ENCODE data around the gene MACROD2.
A peak's percentile ranks its signal among the peaks of the same experiment; 100 is the strongest.

MACROD2 gene

GRCh38 chr20:16027686-16028085, 2032.4 kb downstream of the MACROD2 start:
- DNase-seq: no peak

DNA sequence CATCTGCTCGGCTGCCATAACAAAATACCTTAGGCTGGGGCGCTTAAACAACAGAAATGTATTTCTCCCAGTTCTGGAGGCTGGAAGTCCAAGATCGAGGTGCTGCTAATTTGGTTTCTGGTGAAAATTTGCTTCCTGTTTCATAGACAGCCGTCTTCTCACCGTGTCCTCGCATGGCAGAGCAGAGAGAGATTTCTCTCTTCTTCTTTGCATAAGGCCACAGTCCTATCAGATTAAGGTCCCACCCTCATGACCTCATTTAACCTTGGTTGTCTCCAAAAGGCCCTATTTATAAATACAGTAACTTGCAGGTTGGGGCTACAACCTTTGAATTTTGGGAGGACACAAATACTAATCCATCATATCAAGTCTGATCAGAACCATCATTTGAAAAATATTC, 2033.6 kb downstream of the MACROD2 start:
- DNase-seq: no peak

- DNase-seq: no peak
Measured at GRCh38 chr20:16030253-16030652, 2034.9 kb downstream of the MACROD2 start.

GRCh38 chr20:16035576-16035975, 2040.3 kb downstream of the MACROD2 start:
- DNase-seq: no peak

- no peak for DNase-seq
Measured at GRCh38 chr20:16036331-16036730, 2041.0 kb downstream of the MACROD2 start.

DNA sequence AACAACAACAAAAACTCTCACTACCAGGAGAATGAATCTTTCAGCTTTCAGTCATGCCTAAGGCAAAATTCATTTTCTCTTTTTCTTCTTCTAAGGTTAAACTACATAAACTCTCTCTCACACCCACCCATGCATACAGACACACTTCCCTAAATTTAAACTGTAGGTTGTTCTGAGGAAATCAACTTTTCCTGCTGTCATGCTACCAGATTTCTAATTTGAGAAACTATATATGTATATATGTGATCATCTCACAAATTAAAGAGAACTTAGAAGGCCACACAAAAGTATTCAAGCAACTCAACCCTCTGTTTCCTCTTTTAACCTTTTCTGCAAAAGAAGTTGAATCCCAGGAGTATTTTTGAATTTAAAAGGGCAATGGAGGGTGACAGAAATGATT, 2045.4 kb downstream of the MACROD2 start:
- no peak for DNase-seq

DNA sequence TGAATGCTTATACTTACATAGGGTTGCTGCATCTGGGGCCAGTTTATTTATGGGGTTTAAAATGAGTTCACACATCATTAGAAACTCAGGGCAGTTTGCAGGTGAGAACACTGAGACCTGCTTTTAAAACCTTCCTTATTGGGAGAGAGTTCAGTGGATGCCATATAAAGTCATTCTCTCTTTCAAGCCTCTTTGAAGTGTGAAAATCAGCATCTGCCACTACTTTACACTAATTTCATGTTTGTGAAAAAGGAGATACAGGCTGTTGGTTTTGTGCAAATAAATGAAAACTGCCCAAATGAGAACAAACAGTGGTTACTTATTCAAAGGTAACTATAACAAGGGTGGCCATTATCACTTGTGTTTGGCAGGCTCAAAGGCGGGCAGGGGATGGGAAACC, 2047.4 kb downstream of the MACROD2 start:
- no peak for DNase-seq

DNA sequence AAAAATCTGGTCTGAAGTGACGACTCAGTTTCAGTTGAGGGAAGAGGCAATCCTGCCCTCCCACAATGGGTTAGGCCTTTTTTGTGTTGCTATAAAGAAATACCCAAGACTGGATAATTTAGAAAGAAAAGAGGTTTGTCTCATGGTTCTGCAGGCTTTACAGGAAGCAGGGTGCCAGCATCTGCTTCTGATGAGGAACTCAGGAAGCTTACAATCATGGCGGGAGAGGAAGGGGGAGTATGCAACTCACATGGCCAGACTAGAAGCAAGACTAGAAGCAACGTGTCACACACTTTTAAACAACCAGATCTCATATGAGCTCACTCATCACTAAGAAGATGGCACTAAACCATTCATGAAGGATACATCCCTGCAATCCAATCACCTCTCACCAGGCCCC, 2048.6 kb downstream of the MACROD2 start:
- DNase-seq: no peak

DNA sequence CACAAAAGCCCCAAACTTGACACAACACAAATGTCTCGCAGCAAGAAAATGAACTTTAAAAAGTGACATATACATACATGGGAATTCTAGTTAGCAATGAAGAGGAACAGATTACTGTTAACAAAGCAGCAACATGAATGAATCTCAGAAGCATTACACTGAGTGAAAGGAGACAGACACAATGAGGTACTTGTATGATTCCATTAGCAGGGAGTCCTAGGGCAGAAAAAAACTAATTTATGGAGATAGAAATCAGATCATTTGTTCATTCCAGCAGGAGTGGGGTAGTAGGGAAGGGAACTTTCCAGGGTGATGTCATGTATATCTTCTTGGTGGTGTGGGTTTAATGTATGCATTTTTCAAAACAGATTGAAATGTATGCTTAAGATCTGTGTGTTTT, 2053.6 kb downstream of the MACROD2 start:
- no peak for DNase-seq

DNA sequence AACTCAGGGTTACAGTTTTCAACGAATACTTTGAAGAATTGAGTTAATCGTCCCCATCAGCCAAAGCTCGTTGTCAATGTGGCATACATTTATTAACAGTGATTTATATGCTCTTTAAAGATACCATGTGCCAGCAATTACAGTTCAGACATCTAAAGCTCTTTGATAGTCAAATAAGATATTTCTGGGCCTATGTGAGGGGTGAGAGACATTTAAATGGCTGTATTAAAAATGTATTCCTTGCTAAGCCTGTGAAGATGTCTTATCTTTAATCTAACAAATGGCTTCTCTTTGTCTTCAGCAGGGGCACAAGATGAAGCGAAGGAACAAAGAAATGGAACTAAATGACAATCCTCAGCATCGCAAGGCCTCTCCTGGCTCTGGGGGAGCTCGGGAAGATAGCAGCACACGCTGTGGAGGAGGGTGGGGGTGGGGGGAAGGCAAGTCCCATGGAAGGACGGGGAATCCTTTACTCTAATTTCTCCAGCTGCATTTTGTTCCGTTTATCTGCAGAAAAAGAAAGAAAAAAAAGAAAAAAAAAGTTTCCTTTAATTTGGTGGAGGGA, 2054.3 kb downstream of the MACROD2 start:
- DNase-seq: no peak

DNA sequence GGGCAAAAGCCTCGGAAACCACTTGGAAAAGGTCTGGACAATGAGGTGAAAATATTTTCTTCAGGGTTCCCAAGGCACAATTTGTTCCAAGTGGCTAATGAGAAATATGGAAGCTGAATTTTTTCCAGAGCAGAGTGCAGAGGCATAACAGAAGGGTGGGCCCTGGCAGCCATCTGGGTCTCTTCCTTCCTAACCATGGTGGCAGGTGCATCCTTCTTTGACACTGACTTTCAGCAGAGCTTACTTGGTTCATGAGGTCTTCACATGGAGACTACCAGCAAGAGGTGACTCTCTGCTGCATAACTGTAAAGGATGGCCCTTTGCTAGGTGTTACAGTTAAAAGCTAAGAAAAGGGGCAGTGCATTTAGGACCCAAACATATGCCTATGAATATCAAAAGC, 2055.1 kb downstream of the MACROD2 start:
- no peak for DNase-seq

DNA sequence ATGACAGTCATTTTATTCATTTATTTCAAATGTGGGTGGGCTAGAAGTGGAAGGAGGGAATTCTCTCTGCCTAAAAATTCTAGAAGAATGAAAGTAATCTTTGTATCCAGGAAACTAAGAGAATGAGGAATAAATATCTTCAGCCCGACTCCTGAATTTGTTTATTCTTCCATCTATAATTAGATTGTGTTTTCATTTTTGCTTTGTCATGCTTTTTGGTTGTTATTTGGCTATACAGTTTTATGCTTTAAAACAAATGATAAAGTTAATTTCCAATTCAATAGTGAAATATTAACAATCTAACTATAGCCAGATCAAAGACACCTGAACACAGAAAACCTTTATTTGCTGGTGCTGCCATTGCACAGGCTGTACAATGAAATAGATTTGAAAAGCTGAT, 2056.7 kb downstream of the MACROD2 start:
- DNase-seq: no peak

DNA sequence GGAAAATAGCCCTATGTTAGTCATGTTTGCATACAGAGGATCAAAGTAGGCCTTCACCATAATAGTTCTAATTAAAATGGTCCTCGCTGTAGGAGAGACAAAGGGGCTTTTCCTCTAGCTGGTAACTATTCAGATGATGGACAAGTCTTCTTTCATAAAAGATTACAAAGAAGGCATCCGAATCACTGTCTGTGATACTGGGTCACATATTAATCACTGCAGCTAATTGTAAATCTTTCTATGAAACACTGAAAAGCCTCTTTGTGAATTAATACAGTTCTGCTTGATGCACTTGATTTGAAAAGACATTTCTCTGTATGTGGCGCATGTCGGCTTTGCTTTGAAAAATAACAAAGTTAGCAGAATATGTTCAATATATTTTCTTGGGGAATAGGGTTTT, 2057.1 kb downstream of the MACROD2 start:
- DNase-seq: no peak

GRCh38 chr20:16054985-16055384, 2059.7 kb downstream of the MACROD2 start:
- no peak for DNase-seq

- no peak for DNase-seq
Measured at GRCh38 chr20:16057651-16058050, 2062.3 kb downstream of the MACROD2 start.

DNA sequence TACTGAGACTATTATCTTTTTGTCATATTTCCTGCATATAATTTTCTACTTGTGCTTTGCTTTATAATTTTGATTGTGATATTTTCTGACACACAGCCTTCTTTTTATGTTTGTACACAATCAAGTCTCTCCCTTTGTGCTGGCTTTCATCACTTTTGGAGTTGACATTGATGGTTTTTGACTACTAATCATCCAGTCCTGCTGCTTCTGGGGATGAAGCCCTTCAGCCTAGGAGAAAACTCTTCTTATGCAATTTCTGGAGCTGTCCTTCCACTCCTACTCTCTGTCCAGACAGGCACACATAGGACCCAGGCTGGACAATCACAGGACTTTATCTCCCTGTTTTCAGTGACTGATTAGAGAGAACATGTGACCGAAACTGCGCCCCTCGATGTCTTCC, 2063.0 kb downstream of the MACROD2 start:
- no peak for DNase-seq

GRCh38 chr20:16059841-16060240, 2064.5 kb downstream of the MACROD2 start:
- DNase-seq: no peak

- no peak for DNase-seq
Measured at GRCh38 chr20:16061351-16061750, 2066.0 kb downstream of the MACROD2 start.

- DNase-seq: no peak
Measured at GRCh38 chr20:16062661-16063581, 2067.6 kb downstream of the MACROD2 start.

- DNase-seq: no peak
Measured at GRCh38 chr20:16063881-16064280, 2068.6 kb downstream of the MACROD2 start.

- peak; percentile 31 for DNase-seq
Measured at GRCh38 chr20:16064989-16065707, 2069.8 kb downstream of the MACROD2 start.

DNA sequence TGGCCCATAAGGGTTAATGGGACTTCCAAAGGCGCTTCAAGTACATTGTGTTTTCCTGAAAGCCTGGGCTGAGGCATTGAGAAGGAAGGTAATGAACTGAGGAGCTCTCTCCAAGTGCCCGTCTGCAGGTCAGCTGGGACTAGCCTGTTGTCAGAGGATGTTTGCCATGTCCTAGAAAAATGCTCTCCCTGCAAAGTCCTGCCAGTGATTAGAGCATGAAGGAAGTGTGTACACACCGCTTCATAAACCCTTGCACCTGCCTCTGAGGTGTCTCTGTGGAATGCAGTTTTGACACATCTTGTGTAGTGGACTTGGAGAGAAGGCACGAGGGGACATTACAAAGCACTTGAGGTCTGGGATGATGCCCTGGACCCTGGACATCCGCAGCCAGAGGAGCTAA, 2071.3 kb downstream of the MACROD2 start:
- no peak for DNase-seq

GRCh38 chr20:16069389-16070010, 2074.2 kb downstream of the MACROD2 start:
- DNase-seq: no peak
